ENCODE data around the gene NMU. TPM values are rescaled to one million over a fixed set of nuclear protein-coding genes. Genes with fewer than 3 reads are reported as not detected.
A peak's percentile ranks its signal among the peaks of the same experiment; 100 is the strongest.

The NMU gene
- total RNA-seq, 1 experiment from 2014 or later, result 22.6 TPM

- Histone ChIP-seq H3K27me3 (ENCODE audit: insufficient read depth, low read depth) (no peaks in the 10 kb centered on the region), H3K79me2 (ENCODE audit: low read depth) (peaks cover 24% of the 10 kb centered on the region), H2AFZ (peak overlapping the region; percentile 90), H4K20me1 (ENCODE audit: insufficient read depth) (no peaks in the 10 kb centered on the region; the same call in 1 of the 2 replicates), H3K4me1 (replicated peaks; ENCODE audit: insufficient read depth) (peaks cover 41% of the 10 kb centered on the region), H3K4me2 (peak overlapping the region; percentile 86), H3K36me3 (ENCODE audit: low read depth) (no peaks in the 10 kb centered on the region), H3K27ac (peak overlapping the region; percentile 80), H3K4me3 (peak overlapping the region; percentile 58), H3F3A (ENCODE audit: insufficient read depth, low read depth) (peaks cover 37% of the 10 kb centered on the region), H3K9me2 (ENCODE audit: insufficient read depth) (no peaks in the 10 kb centered on the region), H3K9me3 (ENCODE audit: insufficient read depth, low read depth) (no peaks in the 10 kb centered on the region; the same call in 1 of the 2 replicates)
- POLR2A ChIA-PET (ENCODE audit: unreplicated experiment), result no interaction called here
- CTCF ChIA-PET, result no interaction called here
- BruUV-seq (replicated peaks), result no TSS peak
- TF ChIP-seq EZH2 (IDR thresholded peaks at IDR 0.05; ENCODE audit: low read depth) (no peak), CTCF (conservative IDR thresholded peaks at IDR 0.05) (no peak)
- intact Hi-C loops (cut with micrococcal nuclease; ENCODE audit: unreplicated experiment), result loop anchor here (2.0 to 10.0 kb wide), 5 partner anchors 89 to 305 kb away; partner anchors contain the start of genes EXOC1, NMU and SRD5A3
- no peak for DNase-seq
Measured at GRCh38 chr4:55547918-55548317, 88.2 kb downstream of the NMU start.

GRCh38 chr4:55547466-55547770, 88.7 kb downstream of the NMU start:
- intact Hi-C loops (cut with micrococcal nuclease; ENCODE audit: unreplicated experiment), result loop anchor here (2.0 to 10.0 kb wide), 5 partner anchors 90 to 305 kb away; partner anchors contain the start of genes EXOC1, NMU and SRD5A3
- Histone ChIP-seq H3K27ac (peak overlapping the region; percentile 80), H3K4me1 (replicated peaks; ENCODE audit: insufficient read depth) (peaks cover 41% of the 10 kb centered on the region), H3K9me2 (ENCODE audit: insufficient read depth) (no peaks in the 10 kb centered on the region), H3F3A (ENCODE audit: insufficient read depth, low read depth) (peaks cover 37% of the 10 kb centered on the region), H3K9me3 (ENCODE audit: insufficient read depth, low read depth) (no peaks in the 10 kb centered on the region; the same call in 1 of the 2 replicates), H3K4me2 (peak overlapping the region; percentile 86), H3K79me2 (ENCODE audit: low read depth) (peaks cover 29% of the 10 kb centered on the region), H2AFZ (peak overlapping the region; percentile 90), H4K20me1 (ENCODE audit: insufficient read depth) (no peaks in the 10 kb centered on the region; the same call in 1 of the 2 replicates), H3K36me3 (ENCODE audit: low read depth) (no peaks in the 10 kb centered on the region), H3K27me3 (ENCODE audit: insufficient read depth, low read depth) (no peaks in the 10 kb centered on the region), H3K4me3 (peak overlapping the region; percentile 58)
- CTCF ChIA-PET, result interaction anchor here (0.6 kb wide), 1 partner anchor 295 kb away, joined by 3 read pairs; no protein-coding TSS in a partner anchor
- TF ChIP-seq EZH2 (IDR thresholded peaks at IDR 0.05; ENCODE audit: low read depth), result no peak
- TF ChIP-seq CTCF (conservative IDR thresholded peaks at IDR 0.05), result no peak
- POLR2A ChIA-PET (ENCODE audit: unreplicated experiment), result no interaction called here
- DNase-seq, result no peak
- BruUV-seq (replicated peaks), result TSS peak; percentile 77

GRCh38 chr4:55546756-55547465, 89.2 kb downstream of the NMU start, which contains the start of gene CLOCK:
Gene CLOCK, minus strand, starts transcription at chr4:55546909. Its CDS starts 64,124 bp downstream, at chr4:55482785.
- peak within 1 kb of the TSS; percentile 75 for H3K4me3 ChIP-seq
- ChIA-PET CTCF (interaction anchor here (0.6 kb wide), 1 partner anchor 295 kb away, joined by 3 read pairs; no protein-coding TSS in a partner anchor), POLR2A (ENCODE audit: unreplicated experiment) (no interaction called here)
- H3K4me1 ChIP-seq (replicated peaks; ENCODE audit: insufficient read depth), result peaks cover 41% of the 10 kb centered on the region
- no peaks in the 10 kb centered on the region; the same call in 1 of the 2 replicates for H4K20me1 ChIP-seq (ENCODE audit: insufficient read depth)
- intact Hi-C loops (cut with micrococcal nuclease; ENCODE audit: unreplicated experiment), result loop anchor here (2.0 to 10.0 kb wide), 5 partner anchors 90 to 306 kb away; partner anchors contain the start of genes EXOC1, NMU and SRD5A3
- BruUV-seq (replicated peaks), result no TSS peak
- H3K79me2 ChIP-seq (ENCODE audit: low read depth), result peaks cover 31% of the 10 kb centered on the region
- peak; percentile 50 to 80 for DNase-seq
- no peaks in the 10 kb centered on the region for H3K36me3 ChIP-seq (ENCODE audit: low read depth)
- H2AFZ ChIP-seq, result peak within 1 kb of the TSS; percentile 90
- H3K4me2 ChIP-seq, result peak within 1 kb of the TSS; percentile 91
- peak within 1 kb of the TSS; percentile 80 for H3K27ac ChIP-seq
- H3F3A ChIP-seq (ENCODE audit: insufficient read depth, low read depth), result peaks cover 37% of the 10 kb centered on the region
- no peaks in the 10 kb centered on the region for H3K27me3 ChIP-seq (ENCODE audit: insufficient read depth, low read depth)
- H3K9me3 ChIP-seq (ENCODE audit: insufficient read depth, low read depth), result no peaks in the 10 kb centered on the region; the same call in 1 of the 2 replicates
- TF ChIP-seq EZH2 (IDR thresholded peaks at IDR 0.05; ENCODE audit: low read depth), result no peak
- peak; percentile 58 for TF ChIP-seq CTCF (conservative IDR thresholded peaks at IDR 0.05)
- no peaks in the 10 kb centered on the region for H3K9me2 ChIP-seq (ENCODE audit: insufficient read depth)
